Adrenal gland (tissue), 5 donors: ENCODE results near the gene SNRNP35.

Source experiments
- CTCF ChIP-seq, 6 experiments: fragments of 450-650 bp in 4 of 6; fragments of 200-600 bp in 2 of 6; sonication (generic) in 1 of 6; IDR thresholded peaks; 1 replicate in 5 of 6; 2 replicates in 1 of 6; pipeline versions ENCODE4 v1.5.1 to v1.8.0; 2016 to 2021; ENCODE audit warnings: antibody characterized with exemption in 6 of 6, mild to moderate bottlenecking in 2 of 6, moderate library complexity in 1 of 6
- POLR2A ChIP-seq, 2 donors: fragments of 450-650 bp; IDR thresholded peaks; one replicate each; pipeline ENCODE4 v1.6.1; 2017; ENCODE audit warnings: antibody characterized with exemption in 2 of 2, mild to moderate bottlenecking in 2 of 2, moderate library complexity in 1 of 2
- donor health status: DM: no; HTN: no; CAD: no.

- no peak for TF ChIP-seq CTCF (IDR thresholded peaks at IDR 0.05)
- no peak for TF ChIP-seq POLR2A (IDR thresholded peaks at IDR 0.05)
These were observed 20.8 kb downstream of the SNRNP35 start for GRCh38 chr12:123478762-123479161.
